ENCODE data around the gene LIN52.
A peak's percentile ranks its signal among the peaks of the same experiment; 100 is the strongest.

Gene LIN52, protein sequence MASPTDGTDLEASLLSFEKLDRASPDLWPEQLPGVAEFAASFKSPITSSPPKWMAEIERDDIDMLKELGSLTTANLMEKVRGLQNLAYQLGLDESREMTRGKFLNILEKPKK

GRCh38 chr14:74084277-74085046, at the start of gene LIN52, which contains the start of gene ALDH6A1:
TSS of gene LIN52 (plus strand) at chr14:74084956. CDS start at chr14:74084975, 19 bp downstream.
TSS of gene ALDH6A1 (minus strand) at chr14:74084453. CDS start at chr14:74084394, 59 bp downstream.
- DNase-seq = peak; percentile 99

DNA sequence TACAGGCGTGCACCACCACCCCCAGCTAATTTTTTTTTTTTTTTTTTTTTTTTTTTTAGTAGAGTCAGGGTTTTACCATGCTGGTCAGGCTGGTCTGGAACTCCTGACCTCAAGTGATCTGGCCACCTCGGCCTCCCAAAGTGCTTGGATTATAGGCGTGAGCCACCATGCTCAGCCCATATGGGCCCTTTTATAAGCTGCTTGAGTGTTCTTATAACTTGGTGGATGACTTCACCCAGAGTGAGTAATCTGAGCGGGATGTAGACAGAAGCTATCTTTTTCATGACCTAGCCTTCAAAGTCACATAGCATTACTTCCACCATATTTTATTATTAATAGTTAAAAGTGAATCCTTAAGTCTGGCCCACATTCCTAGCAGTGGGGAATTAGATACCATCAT, 49.2 kb upstream of the LIN52 start:
- no peak for DNase-seq

DNA sequence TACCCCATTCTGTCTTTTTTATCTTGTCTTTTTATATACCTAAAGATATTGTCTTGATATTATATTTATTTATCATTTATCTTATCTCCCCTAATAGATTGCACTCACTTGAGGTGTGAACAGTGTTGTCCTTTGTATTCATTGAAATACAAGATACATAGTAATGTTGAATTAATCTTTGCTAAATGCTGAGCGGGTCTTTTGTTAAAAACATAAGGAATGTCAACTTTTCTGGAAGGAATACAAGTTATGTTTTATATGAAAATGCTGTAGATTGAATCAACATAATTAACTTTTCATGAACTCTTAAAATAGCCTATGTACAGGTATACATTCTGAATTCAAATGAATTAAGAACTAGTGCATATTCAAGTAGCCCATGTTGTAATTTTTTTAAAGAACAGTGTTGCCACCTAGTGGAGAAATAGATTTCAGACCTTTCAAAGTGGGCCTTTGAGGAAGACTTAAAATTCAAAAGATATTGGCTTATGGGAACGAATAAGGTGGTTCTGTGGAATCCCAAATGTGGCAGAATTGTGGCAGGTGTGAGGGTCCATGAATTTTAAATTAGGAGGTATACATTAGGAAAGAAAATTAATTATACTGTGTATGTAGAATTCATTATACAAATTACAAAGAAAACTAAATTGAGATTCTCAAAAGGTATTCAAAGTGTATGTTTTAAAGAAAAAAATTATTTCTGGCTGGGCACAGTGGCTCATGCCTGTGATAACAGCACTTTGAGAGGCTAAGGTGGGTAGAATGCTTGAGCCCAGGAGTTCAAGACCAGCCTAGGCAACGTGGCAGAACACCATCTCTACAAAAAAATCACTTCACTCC, 46.5 kb upstream of the LIN52 start:
- DNase-seq = peak; percentile 50

GRCh38 chr14:74042296-74042695, 42.5 kb upstream of the LIN52 start:
- DNase-seq = no peak

DNA sequence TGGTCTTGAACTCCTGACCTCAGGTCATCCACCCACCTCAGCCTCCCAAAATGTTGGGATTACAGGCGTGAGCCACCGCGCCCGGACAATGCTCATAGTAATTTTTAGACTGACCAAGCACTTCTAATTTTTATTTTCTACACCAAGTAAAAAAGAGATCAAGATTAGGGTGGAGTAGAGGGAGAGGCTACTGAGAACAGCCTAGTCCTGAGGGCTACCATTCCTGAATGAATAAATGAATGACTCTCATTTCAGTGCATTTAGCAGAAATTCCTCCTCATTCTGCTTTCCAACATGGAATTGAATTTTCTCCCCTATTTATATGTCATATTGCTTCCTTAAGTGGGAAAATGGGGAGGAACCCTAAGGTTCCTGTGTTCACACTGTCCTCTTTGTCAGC, 39.2 kb upstream of the LIN52 start:
- DNase-seq = no peak

DNA sequence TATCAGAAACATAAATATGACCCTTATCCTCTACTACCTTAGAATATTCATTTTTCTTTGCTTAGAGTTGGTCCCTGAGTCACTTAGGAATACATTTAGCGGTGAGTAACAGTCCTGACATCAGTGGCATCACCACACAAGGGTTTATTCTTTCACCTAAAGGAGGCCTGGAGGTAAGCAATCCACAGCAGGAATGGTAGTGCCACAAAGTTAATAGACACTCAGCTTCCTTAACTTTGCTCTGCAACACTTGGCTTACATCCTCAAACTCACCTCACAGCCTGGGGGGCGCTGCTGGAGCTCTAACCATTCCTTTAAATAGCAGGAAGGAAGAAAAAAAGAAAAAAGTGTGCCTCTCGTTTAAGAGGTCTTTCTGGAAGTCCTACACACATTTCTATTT, 36.5 kb upstream of the LIN52 start:
- no peak for DNase-seq

DNA sequence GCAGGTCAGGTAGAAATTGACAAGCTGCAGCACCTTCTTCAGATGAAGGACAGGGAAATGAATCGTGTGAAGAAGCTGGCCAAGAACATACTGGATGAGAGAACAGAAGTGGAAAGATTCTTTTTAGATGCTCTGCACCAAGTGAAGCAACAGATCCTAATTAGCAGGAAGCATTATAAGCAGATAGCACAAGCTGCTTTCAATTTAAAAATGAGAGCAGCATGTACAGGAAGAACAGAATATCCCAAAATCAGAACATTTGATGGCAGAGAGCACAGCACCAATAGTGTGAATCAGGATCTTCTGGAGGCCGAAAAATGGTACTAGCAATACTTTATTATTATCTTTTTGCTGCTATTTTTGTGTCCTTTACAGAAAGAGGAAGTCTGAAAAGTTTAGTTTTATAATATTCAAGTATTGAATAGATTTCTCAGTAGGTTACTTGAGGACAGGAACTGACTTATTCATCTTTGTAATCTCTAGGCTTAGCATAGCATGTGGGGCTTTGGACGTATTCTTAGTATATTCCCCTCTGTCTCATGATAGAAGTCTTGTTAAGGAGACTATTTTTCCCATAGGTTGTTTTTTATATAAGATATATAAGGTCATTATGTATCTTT, 34.8 kb upstream of the LIN52 start:
- DNase-seq = no peak

DNA sequence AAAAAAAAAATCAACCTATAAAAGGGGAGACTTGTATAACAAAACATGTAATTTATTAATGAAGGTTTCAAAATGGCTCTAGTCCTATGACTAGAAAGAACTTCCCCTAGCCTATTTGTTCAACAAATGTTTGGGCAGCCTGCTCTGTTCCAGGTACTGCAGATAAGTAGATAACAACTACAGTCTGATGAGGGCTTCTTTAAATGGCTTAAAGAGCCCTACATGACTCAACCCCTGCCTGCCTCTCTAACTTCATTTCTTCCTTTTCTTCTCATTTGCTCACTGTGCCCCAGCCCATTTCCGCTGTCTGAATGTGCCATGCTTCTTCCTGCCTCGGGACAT, 22.0 kb upstream of the LIN52 start:
- DNase-seq = no peak

- no peak for DNase-seq
These were observed 20.3 kb upstream of the LIN52 start for GRCh38 chr14:74064426-74064825.

DNA sequence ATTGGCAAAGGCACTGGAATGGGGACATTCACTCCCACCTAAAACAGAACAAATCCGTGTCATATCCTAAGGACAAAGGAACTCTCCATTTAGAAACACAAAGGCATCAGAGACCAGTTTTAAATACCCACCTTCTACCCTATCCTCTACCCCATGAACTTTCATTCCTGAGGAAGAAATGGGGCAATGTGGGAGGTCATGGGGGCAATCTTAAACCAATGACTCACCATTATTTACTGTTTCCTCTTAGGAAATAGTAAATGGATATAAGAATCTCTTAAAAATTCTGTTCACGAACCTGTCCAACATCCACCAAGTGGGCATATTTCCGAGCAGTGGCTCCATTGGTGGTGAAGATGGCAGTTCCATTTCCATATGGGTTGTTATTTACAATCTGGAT, 19.9 kb upstream of the LIN52 start:
- no peak for DNase-seq

DNA sequence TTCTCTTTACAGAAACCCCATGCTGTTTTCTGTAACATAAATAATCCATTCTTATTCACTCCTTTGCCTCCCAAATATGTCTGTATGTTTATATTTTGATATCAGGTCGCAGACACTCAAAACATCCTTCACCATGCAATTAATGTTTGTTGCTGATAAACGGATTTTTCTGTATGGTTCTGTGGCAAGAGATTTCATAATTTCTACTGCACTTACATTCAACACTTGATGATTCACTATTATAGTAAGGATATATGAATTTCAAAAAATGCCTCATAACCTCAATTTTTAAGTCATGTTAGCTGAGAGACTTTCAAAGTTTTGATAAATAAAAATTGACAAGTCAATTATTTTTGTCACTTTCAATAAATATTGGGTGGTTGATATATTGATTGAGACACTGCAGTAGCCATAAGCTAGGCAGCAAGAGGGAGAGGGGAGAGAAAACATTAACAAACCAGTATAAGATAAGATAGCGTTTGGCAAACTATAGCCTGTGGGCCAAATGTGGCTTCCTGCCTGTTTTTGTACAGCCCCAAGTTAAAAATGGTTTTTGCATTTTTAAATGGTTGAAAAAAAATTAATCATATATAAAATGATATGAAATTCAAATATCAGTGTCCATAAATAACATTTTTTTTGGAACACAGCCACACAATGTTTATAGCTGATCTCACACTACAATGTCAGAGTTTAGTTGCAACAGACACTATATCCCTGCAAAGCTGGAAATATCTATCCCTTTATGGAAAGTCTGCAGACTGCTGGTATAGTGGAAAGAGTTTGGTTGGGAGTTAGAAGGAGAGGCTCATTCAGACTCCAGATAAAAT, 18.8 kb upstream of the LIN52 start:
- no peak for DNase-seq

GRCh38 chr14:74077401-74077800, 7.4 kb upstream of the LIN52 start:
- no peak for DNase-seq

DNA sequence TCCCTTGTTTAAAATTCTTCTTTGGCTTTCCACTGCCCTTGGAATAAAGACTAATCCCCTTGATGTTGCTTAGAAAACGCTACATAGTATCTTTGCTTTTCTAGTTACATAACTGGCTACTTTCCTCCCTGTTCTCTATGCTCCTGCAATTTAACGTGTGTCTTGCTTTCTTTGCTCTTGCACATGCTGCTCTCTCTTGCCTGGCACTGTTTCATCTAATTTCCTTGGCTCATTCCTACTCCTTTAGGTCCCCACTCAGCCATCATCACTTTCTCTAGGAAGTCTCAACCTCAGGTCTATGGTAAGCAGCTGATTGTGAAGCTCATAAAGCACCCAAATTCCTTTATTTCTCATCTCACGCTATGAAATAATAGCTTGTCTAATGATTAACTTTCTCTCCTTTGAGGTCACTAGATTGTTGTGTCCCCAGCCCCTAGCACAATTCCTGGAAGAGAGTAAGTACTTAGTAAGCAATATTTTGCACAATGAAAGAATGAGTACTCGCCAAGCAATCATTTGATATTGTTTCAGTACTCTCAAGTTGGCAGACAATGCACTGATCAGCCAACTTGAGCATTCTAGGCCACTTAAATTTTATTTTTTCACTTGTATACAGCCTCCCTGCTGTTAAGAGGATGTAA, 3.8 kb upstream of the LIN52 start:
- no peak for DNase-seq

DNA sequence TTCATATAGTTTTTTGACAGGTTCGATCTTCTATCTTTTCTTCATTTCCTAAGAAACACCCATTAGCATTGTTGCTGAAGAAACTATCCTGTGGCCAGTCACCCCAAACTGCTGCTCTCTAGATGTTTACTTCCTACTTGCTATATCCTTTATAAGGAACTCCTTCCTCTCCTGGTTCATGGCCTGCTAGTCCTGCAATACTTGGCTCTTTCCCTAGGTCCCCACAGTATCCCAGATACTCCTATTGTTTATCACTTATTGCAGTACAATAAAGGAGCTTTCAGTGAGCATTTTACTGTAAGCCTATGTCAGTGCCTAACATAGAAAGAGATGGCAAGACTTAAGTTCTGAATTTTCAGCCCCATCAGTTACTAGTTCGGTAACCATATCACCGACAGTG, 3.3 kb upstream of the LIN52 start:
- no peak for DNase-seq

DNA sequence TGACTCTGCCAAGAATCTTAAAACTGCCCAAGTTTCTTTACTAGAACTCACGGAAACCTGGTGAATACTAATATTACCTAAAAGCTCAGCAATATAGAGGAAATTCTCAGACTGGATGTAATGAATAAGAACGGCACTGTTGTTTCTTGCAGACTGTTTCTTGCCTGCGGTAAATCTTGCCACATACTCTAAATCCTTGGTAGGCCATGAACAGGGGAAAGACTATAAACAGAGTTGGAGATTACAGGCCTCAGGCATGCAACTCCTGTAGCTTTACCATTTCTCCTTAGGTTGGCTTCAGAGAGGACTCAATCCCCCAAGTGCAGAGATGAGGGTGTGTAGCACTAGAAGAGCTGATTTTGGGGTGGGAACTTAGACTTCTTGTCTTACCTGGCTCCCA, 1.6 kb upstream of the LIN52 start:
- DNase-seq = no peak

- no peak for DNase-seq
These were observed 926 bp upstream of the LIN52 start for GRCh38 chr14:74083784-74084276.

GRCh38 chr14:74085047-74085637, 386 bp downstream of the LIN52 start:
- DNase-seq = no peak

DNA sequence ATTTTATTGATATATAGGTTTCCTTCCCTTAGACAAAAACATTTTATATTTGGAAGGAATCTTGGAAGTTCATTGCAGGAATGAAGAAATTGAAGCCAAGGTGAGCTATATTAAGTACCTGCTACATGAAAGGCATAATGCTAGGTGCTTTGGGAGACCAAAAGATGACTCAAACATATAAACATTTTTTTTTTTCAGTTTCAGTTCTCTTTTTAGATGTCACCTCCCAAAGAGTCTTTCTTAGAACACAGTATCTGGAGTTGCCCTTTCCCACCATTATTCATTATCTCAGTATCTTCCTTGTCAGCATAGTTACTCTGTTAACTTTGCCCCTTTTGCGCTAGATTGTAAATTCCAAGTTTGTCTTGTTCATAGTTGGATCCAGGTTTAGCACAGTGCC, 1.1 kb downstream of the LIN52 start:
- no peak for DNase-seq

DNA sequence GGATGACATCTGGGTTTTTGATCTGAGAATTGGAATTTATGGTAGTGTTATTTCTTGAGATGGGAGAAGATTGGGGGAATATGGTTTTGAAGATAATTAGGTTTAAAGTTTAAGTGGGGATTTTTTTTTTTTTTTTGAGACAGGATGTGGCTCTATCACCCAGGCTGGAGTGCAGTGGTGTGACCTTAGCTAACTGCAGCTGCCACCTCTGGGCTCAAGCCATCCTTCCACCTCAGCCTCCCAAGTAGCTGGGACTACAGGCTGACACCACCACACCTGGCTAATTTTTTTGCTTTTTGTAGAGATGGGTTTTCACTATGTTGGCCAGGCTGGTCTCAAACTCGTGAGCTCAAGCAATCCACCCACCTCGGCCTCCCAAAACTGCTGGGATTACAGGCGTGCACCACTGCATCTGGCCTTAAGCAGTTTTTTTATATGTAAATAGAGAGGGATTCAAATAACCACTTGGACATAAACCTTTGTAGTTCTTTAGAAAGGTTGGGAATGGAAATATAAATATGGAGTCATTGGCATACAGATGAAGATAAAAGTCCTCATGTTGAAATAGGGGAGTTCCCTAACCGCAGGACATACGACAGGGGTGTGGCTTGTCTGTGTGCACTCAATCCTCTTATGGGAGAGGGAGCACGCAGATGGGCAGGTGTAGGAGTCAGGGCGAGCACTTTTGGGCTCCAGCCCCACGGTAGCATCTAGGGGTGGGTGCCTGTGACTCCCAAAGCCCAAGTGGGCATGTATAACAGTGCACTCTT, 4.7 kb downstream of the LIN52 start:
- no peak for DNase-seq

DNA sequence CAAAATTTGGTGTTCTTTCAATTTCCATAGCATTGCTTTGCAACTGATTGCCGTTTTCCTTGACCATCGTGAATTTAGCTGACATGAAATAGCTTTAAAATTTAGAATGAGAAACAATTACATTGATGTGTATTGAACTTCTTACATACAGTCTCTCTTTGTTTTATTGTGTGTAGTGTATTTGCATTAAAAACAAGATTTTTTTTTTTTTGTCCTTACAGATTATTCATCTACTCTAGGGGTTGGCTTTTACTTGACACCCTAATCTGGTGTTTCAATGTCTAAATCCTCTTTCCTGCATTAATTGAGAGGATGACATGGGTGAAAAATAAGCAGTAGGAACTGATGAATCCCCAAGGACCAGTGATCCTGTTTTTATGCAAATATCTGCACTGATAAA, 20.6 kb downstream of the LIN52 start:
- no peak for DNase-seq

- DNase-seq = no peak
These were observed 24.6 kb downstream of the LIN52 start for GRCh38 chr14:74109369-74109768.
